Measurements from ENCODE around the gene MT1E.
"Not testable (repeated sequence)": the region's sequence is repeated elsewhere in the genome, so short reads cannot be mapped to it uniquely, and the experiment has no call there.

Gene MT1E

GRCh38 chr16:56672171-56672570 lies 46.6 kb downstream of the MT1E start:
- not testable (repeated sequence) for DNase-seq (ENCODE audit: low read depth in 2 of 2)

- no peak for DNase-seq (ENCODE audit: low read depth in 2 of 2)
Observed at GRCh38 chr16:56672761-56673536, 47.4 kb downstream of the MT1E start.

GRCh38 chr16:56673921-56674320 lies 48.3 kb downstream of the MT1E start:
- no peak for DNase-seq (ENCODE audit: low read depth in 2 of 2)

GRCh38 chr16:56674570-56674969 lies 49.0 kb downstream of the MT1E start:
- DNase-seq (ENCODE audit: low read depth in 2 of 2), result not testable (repeated sequence)

- peak in 1 of 2 donors; percentile 24 for DNase-seq (ENCODE audit: low read depth in 2 of 2)
Observed at GRCh38 chr16:56675685-56676210, 50.2 kb downstream of the MT1E start.
